Right kidney (tissue), 9 donors: Measurements from ENCODE around the gene RGL3.
"Not testable (repeated sequence)": the region's sequence is repeated elsewhere in the genome, so short reads cannot be mapped to it uniquely, and the experiment has no call there.

Source experiments
- DNase-seq: peaks from one replicate; pipeline ENCODE4 v3.0.0-alpha.2; 2016
- long read RNA-seq, 8 donors: transcript quantifications; one replicate each; lab custom pipeline, GENCODE V29; 2026

RGL3 gene, protein sequence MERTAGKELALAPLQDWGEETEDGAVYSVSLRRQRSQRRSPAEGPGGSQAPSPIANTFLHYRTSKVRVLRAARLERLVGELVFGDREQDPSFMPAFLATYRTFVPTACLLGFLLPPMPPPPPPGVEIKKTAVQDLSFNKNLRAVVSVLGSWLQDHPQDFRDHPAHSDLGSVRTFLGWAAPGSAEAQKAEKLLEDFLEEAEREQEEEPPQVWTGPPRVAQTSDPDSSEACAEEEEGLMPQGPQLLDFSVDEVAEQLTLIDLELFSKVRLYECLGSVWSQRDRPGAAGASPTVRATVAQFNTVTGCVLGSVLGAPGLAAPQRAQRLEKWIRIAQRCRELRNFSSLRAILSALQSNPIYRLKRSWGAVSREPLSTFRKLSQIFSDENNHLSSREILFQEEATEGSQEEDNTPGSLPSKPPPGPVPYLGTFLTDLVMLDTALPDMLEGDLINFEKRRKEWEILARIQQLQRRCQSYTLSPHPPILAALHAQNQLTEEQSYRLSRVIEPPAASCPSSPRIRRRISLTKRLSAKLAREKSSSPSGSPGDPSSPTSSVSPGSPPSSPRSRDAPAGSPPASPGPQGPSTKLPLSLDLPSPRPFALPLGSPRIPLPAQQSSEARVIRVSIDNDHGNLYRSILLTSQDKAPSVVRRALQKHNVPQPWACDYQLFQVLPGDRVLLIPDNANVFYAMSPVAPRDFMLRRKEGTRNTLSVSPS
- long read RNA-seq, donor 1, partial matches to known transcripts: 157 of 195 reads
- long read RNA-seq, donor 1, other reads (novel, unspliced or antisense): 36 of 195 reads
- long read RNA-seq, donor 2, partial matches to known transcripts: 0 of 2 reads
- long read RNA-seq, donor 2, other reads (novel, unspliced or antisense): 0 of 2 reads
- long read RNA-seq, donor 3, partial matches to known transcripts: 0 of 4 reads
- long read RNA-seq, donor 3, other reads (novel, unspliced or antisense): 0 of 4 reads
- long read RNA-seq, donor 4, partial matches to known transcripts: 0 of 6 reads
- long read RNA-seq, donor 4, other reads (novel, unspliced or antisense): 0 of 6 reads
- long read RNA-seq, donor 5, partial matches to known transcripts: 0 of 2 reads
- long read RNA-seq, donor 5, other reads (novel, unspliced or antisense): 0 of 2 reads
- long read RNA-seq, donor 6, partial matches to known transcripts: 0 of 4 reads
- long read RNA-seq, donor 6, other reads (novel, unspliced or antisense): 0 of 4 reads
- long read RNA-seq, donor 7: 0 reads
- long read RNA-seq, donor 8, partial matches to known transcripts: 0 of 2 reads
- long read RNA-seq, donor 8, other reads (novel, unspliced or antisense): 0 of 2 reads

GRCh38 chr19:11418549-11419506 is at the start of gene RGL3:
Gene RGL3 (minus strand): TSS chr19:11419314. CDS start chr19:11419278, 36 bp downstream.
- peak; percentile 75 for DNase-seq

DNA sequence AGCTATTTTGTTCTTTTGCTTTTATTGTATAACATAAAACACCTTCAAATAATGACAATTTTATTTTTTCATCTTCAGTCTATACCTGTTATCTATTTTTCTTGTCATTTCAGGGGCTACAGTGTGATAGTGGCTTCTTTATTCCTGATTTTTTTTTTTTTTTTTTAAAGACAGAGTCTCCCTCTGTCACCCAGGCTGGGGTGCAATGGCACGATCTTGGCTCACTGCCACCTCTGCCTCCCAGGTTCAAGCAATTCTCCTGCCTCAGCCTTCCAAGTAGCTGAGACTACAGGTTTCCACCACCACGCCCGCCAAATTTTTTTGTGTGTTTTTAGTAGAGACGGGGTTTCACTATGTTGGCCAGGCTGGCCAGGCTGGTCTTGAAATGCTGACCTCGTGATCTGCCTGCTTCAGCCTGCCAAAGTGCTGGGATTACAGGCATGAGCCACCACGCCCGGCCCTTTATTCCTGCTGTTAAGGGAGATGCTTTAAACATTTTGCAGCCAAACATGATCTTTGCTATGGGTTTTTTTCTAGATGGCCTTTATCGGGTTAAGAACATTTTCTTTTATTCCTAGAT is 49.2 kb upstream of the RGL3 start:
- DNase-seq: not testable (repeated sequence)

DNA sequence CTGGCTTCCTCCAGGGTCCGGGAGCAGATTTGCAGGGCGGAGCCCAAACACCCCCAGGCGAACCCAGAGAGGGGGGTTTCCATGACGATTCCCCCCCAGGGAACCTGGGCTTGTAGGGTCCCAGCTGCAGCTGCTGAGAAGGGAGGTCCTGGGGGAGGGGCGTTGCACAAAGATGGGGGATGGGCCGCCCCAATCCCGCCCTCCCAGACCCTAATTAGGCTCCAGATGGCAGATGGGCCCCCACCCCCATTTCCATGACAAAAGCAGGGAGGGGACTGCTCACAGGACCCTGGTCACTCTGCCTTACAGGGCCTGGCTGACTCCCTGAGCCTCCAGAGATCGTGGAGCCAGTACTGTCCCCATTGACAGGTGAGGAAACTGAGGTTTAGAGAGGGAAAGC is 46.5 kb upstream of the RGL3 start:
- no peak for DNase-seq

DNA sequence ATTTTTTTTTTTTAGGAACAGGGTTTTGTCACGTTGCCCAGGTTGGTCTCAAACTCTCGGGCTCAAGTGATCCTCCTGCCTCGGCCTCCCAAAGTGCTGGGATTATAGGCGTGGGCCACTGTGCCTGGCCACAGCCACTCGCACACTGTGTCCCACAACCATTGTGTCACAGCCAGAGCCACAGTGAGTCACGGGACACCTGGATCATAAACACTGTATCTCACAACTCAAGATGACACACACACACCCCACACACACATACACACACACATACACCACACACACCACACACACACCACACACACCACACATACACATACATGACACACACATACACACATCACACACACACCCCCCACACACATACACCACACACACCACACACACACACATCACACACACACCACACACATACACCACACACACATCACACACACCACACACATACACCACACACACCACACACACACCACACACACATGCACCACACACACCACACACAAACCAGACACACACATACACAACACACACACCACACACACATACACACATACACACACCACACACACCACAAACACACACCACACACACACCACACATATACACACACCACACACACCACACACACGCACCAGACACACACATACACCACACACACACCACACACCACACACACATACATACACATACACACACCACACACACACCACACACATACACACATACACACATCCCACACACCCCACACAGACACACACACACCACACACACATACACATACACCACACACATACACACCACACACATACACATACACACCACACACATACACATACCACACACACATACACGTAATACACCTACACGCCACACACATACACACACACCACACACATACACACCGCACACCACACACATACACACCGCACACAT is 45.5 kb upstream of the RGL3 start:
- no peak for DNase-seq

- no peak for DNase-seq
Measured at GRCh38 chr19:11463391-11463790, 44.3 kb upstream of the RGL3 start.

DNA sequence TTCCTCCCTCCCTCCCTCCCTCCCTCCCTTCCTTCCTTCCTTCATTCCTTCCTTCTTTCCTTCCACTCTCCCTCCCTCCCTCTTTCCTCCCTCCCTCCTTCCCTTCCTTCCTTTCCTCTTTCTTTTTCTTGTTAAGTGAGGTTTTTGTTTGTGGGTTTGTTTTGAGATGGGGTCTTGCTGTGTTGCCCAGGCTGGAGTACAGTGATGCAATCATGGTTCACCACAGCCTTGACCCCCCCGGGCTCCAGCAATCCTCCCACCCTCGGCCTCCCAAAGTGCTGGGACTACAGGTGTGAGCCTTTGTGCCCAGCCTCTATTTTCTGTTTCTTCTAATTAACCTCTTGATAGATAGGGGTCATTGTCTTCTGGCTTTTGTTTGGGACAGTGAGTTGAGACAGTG is 42.3 kb upstream of the RGL3 start:
- DNase-seq: no peak

DNA sequence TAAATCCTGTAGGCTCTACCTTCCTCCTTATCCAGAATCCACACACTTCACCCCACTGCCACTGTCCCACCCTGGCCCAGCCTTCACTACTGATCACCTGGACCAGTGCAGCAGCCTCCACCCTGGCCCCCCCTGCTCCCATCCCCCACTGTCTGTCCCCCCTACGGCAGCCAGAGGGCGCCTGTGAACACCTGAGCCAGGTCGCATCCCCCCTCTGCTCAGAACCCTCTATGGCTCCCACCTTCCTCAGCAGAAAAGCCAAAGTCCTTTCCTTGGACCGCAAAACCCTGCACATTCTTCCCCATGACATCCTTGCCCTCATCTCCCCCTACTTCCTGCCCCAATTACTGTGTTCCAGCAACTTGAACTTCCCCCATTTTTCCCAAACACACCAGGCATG is 41.1 kb upstream of the RGL3 start:
- no peak for DNase-seq

DNA sequence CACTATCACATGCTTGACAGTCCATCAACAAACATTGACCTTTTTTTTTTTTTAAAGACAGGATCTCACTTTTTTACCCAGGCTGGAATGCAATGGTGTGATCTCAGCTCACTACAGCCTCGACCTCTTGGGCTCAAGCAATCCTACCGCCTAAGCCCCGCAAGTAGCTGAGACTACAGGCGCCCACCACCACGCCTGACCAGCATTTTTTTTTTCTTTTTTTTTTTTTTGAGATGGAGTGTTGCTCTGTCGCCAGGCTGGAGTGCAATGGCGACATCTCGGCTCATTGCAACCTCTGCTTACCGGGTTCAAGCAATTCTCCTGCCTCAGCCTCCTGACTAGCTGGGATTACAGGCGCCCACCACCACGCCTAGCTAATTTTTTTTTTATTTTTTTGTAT is 39.8 kb upstream of the RGL3 start:
- not testable (repeated sequence) for DNase-seq

- no peak for DNase-seq
Measured at GRCh38 chr19:11458236-11458900, 39.3 kb upstream of the RGL3 start.

DNA sequence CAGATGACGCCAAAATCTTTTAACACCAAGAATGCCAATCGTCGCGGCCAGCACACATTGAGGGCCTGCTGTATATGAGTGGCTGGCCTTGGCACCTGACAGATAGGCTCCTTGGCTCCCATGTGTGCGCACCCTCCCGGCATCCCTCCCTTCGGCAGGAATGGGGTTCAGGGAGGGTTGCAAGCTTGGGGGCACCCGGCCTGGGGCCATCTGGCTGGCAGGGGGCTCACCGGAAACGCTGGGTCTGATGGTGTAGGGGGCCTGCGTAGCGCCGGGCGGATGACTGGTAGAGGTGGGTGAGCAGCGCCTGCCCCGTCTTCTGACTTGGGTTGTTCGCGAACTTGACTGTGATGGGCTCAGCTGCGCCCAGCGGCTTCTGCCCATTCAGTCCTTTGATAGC is 38.7 kb upstream of the RGL3 start:
- DNase-seq: no peak

- no peak for DNase-seq
Measured at GRCh38 chr19:11457115-11457514, 38.0 kb upstream of the RGL3 start.

- no peak for DNase-seq
Measured at GRCh38 chr19:11456659-11457058, 37.5 kb upstream of the RGL3 start.

DNA sequence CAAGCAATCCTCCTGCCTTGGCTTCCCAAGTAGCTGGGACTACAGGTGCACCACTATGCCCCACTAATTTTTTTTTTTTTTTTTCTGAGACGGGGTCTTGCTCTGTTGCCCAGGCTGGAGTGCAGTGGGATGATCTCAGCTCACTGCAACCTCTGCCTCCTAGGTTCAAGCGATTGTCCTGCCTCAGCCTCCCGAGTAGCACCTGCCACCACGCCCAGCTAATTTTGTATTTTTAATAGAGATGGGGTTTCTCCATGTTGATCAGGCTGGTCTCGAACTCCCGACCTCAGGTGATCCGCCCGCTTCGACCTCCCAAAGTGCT is 36.1 kb upstream of the RGL3 start:
- not testable (repeated sequence) for DNase-seq

- DNase-seq: no peak
Measured at GRCh38 chr19:11453468-11454341, 34.6 kb upstream of the RGL3 start.

GRCh38 chr19:11452620-11453310 is 33.7 kb upstream of the RGL3 start:
- DNase-seq: peak; percentile 41

- DNase-seq: peak; percentile 54
Measured at GRCh38 chr19:11451871-11452619, 32.9 kb upstream of the RGL3 start.
